SK-N-SH (cell line): ENCODE measurements around the gene RNF215. TPM values are rescaled to one million over a fixed set of nuclear protein-coding genes. Genes with fewer than 3 reads are reported as not detected.

Experiments used
- CTCF ChIA-PET: fragments of 300-600, 350-600 bp; formaldehyde crosslinking; extraction: SDS; loops from one replicate; lab custom pipeline; 2021; lab: Yijun Ruan, JAX
- POLR2A ChIA-PET: fragments of 350-600 bp; sonication (Branson Sonifier 250); formaldehyde crosslinking; extraction: SDS; loops from one replicate; lab custom pipeline; 2020; ENCODE audit warnings: antibody characterized with exemption, inconsistent platforms; lab: Yijun Ruan, JAX
- DNase-seq: peaks from one replicate; pipeline ENCODE4 v3.0.0; 2012
- H2AFZ ChIP-seq: fragments of 200-600 bp; sonication (generic); 2 replicates; pipeline ENCODE4 v1.8.1; 2016; ENCODE audit warnings: antibody characterized with exemption, mild to moderate bottlenecking, low read depth
- H3F3A ChIP-seq: fragments of 200-600 bp; sonication (generic); replicated peaks from 2 replicates; pipeline ENCODE3; 2016; ENCODE audit warnings: antibody characterized with exemption, mild to moderate bottlenecking; ENCODE audit not compliant: insufficient read depth
- H3K27ac ChIP-seq, 2 experiments: fragments of 200-500 bp in 1 of 2; fragments of 200-600 bp in 1 of 2; sonication (Bioruptor generic) in 1 of 2; sonication (generic), shearing (Covaris generic) in 1 of 2; 2 replicates each; pipeline versions ENCODE4 v1.5.1 to v1.6.1; 2014 to 2016; ENCODE audit warnings: low read depth in 2 of 2, inconsistent platforms in 1 of 2, low read length in 1 of 2, mild to moderate bottlenecking in 1 of 2, mixed read lengths in 1 of 2
- H3K27me3 ChIP-seq: fragments of 200-600 bp; sonication (generic), shearing (Covaris generic); 2 replicates; pipeline ENCODE4 v1.6.1; 2016; ENCODE audit warnings: mixed run types; ENCODE audit not compliant: insufficient read depth
- H3K36me3 ChIP-seq, 2 experiments: fragments of 200-500 bp in 1 of 2; fragments of 200-600 bp in 1 of 2; sonication (Bioruptor generic) in 1 of 2; sonication (generic) in 1 of 2; replicated peaks in 1 of 2; 2 replicates each; pipeline versions ENCODE3 to v1.5.1; 2014 to 2016; ENCODE audit warnings: low read length in 1 of 2, mild to moderate bottlenecking in 1 of 2; ENCODE audit not compliant: insufficient read depth in 2 of 2, control insufficient read depth in 1 of 2
- H3K4me1 ChIP-seq, 2 experiments: fragments of 200-500 bp in 1 of 2; fragments of 200-600 bp in 1 of 2; sonication (Bioruptor generic) in 1 of 2; sonication (generic), shearing (Covaris generic) in 1 of 2; 2 replicates each; pipeline versions ENCODE4 v1.5.1 to v1.6.1; 2014 to 2016; ENCODE audit warnings: low read depth in 1 of 2, low read length in 1 of 2, mixed run types in 1 of 2; ENCODE audit not compliant: insufficient read depth in 2 of 2, control insufficient read depth in 1 of 2
- H3K4me2 ChIP-seq: fragments of 200-600 bp; sonication (generic), shearing (Covaris generic); 2 replicates; pipeline ENCODE4 v1.6.1; 2017; ENCODE audit warnings: mixed run types
- H3K4me3 ChIP-seq, 2 experiments: fragments of 200-500 bp in 1 of 2; fragments of 200-600 bp in 1 of 2; sonication (Bioruptor generic) in 1 of 2; sonication (generic), shearing (Covaris generic) in 1 of 2; 2 replicates each; pipeline versions ENCODE4 v1.5.1 to v1.8.1; 2014 to 2016; ENCODE audit warnings: low read depth in 2 of 2, inconsistent platforms in 1 of 2, low read length in 1 of 2, mild to moderate bottlenecking in 1 of 2, mixed read lengths in 1 of 2, moderate library complexity in 1 of 2
- H3K79me2 ChIP-seq: fragments of 200-600 bp; sonication (generic); 2 replicates; pipeline ENCODE4 v1.8.1; 2017; ENCODE audit warnings: mild to moderate bottlenecking; ENCODE audit not compliant: insufficient read depth
- H3K9ac ChIP-seq: fragments of 200-600 bp; sonication (generic); 2 replicates; pipeline ENCODE4 v1.6.1; 2017; ENCODE audit warnings: mixed run types
- H3K9me2 ChIP-seq: fragments of 200-600 bp; sonication (generic); 2 replicates; pipeline ENCODE4 v1.6.1; 2017; ENCODE audit warnings: mixed run types
- H3K9me3 ChIP-seq: fragments of 200-600 bp; sonication (generic); 2 replicates; pipeline ENCODE4 v1.6.1; 2017; ENCODE audit warnings: mixed run types, mild to moderate bottlenecking, moderate library complexity
- H4K20me1 ChIP-seq: fragments of 200-600 bp; sonication (generic); 2 replicates; pipeline ENCODE4 v1.6.1; 2017; ENCODE audit warnings: mild to moderate bottlenecking, mixed run types; ENCODE audit not compliant: insufficient read depth
- CHD2 ChIP-seq: fragments of 150-350 bp; IDR thresholded peaks from 2 replicates; pipeline ENCODE4 v1.6.1; 2018; ENCODE audit warnings: low read length; ENCODE audit not compliant: partially characterized antibody
- EZH2phosphoT487 ChIP-seq: fragments of 200-600 bp; sonication (generic); IDR thresholded peaks from 2 replicates; pipeline ENCODE4 v1.6.1; 2017; ENCODE audit warnings: low read depth, mixed run types, mild to moderate bottlenecking, antibody characterized with exemption, moderate library complexity, borderline replicate concordance
- FOSL2 ChIP-seq: IDR thresholded peaks from 2 replicates; pipeline ENCODE4 v1.4.0; 2012; ENCODE audit warnings: low read depth, mild to moderate bottlenecking, moderate library complexity, borderline replicate concordance
- FOXM1 ChIP-seq: IDR thresholded peaks from 2 replicates; pipeline ENCODE4 v1.4.0; 2012; ENCODE audit warnings: low read depth, mild to moderate bottlenecking
- MEF2A ChIP-seq: IDR thresholded peaks from 2 replicates; pipeline ENCODE4 v1.4.0; 2012; ENCODE audit warnings: low read depth, borderline replicate concordance
- MXI1 ChIP-seq: IDR thresholded peaks from 2 replicates; pipeline ENCODE4 v1.6.1; 2012; ENCODE audit warnings: mild to moderate bottlenecking, low read depth, low read length, improper control_type of control experiment
- NRF1 ChIP-seq: IDR thresholded peaks from 2 replicates; pipeline ENCODE4 v1.6.1; 2012; ENCODE audit warnings: low read depth, mild to moderate bottlenecking, low read length
- RAD21 ChIP-seq: IDR thresholded peaks from 2 replicates; pipeline ENCODE4 v1.6.1; 2012; ENCODE audit warnings: mild to moderate bottlenecking, low read length
- RCOR1 ChIP-seq: fragments of 150-350 bp; IDR thresholded peaks from 2 replicates; pipeline ENCODE4 v1.6.1; 2017; ENCODE audit warnings: antibody characterized with exemption, low read length
- TAF1 ChIP-seq: IDR thresholded peaks from 2 replicates; pipeline ENCODE4 v1.6.1; 2012; ENCODE audit warnings: low read depth, mild to moderate bottlenecking, low read length, moderate library complexity, borderline replicate concordance
- TCF12 ChIP-seq: IDR thresholded peaks from 2 replicates; pipeline ENCODE4 v1.4.0; 2012
- TEAD4 ChIP-seq: IDR thresholded peaks from 2 replicates; pipeline ENCODE4 v1.4.0; 2012; ENCODE audit warnings: mild to moderate bottlenecking, borderline replicate concordance; ENCODE audit not compliant: insufficient read depth
- YY1 ChIP-seq: IDR thresholded peaks from 2 replicates; pipeline ENCODE4 v1.4.0; 2012; ENCODE audit warnings: low read depth, mild to moderate bottlenecking
- WGBS: methylation state at CpG from one replicate; pipeline ENCODE4 v1.1.6; 2017; ENCODE audit warnings: low lambda C conversion rate; 5-methylcytosine and 5-hydroxymethylcytosine counted together
- polyA plus RNA-seq, 3 experiments: library from polyadenylated mRNA; depleted of rRNA; stranded (reverse); fragments of >200 nt; gene quantifications; 2 replicates each; pipeline ENCODE4 v1.2.3, GENCODE V29; 2012
- TF ChIP-seq, protein P1 (sequence below): fragments of 200-600 bp; sonication (generic); IDR thresholded peaks from 2 replicates; pipeline ENCODE4 v1.6.1; 2017; ENCODE audit warnings: antibody characterized with exemption, mild to moderate bottlenecking, moderate library complexity
- TF ChIP-seq, protein P2 (sequence below): fragments of 150-350 bp; IDR thresholded peaks from 2 replicates; pipeline ENCODE4 v1.6.1; 2017; ENCODE audit warnings: antibody characterized with exemption, low read length, low read depth, borderline replicate concordance
- TF ChIP-seq, protein P3 (sequence below): IDR thresholded peaks from 2 replicates; pipeline ENCODE4 v1.6.1; 2012; ENCODE audit warnings: mild to moderate bottlenecking, low read depth, low read length, moderate library complexity
- TF ChIP-seq, protein P4 (sequence below): IDR thresholded peaks from 2 replicates; pipeline ENCODE4; 2012
- TF ChIP-seq, protein P5 (sequence below): IDR thresholded peaks from 2 replicates; pipeline ENCODE4 v1.4.0; 2012; ENCODE audit warnings: low read depth, borderline replicate concordance
- TF ChIP-seq, protein P6 (sequence below): fragments of 150-350 bp; IDR thresholded peaks from 2 replicates; pipeline ENCODE4 v1.6.1; 2016; ENCODE audit warnings: mild to moderate bottlenecking, low read depth, low read length

The RNF215 gene
- polyA plus RNA-seq, 1 of the 3 experiments (the other 2 are of a cell fraction): 28.6 TPM

DNA sequence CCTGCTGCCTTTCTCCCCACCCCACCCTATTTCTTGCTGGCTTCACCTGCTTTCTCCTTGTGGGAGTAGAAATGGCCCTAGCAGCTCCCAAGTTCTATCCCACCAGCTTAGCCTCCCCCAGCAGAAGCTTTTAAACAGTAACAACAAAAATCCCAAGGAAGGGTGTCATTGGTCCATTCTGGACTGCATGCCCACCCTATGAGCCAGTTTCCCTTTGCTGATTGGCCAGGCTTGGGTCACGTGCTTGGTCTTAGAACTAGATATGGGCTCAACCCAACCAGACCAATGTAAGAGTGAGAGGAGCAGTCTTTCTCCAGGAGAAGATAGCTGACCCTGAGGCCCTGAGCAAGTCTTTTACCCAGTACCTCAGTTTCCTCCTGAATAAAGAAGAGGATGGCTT lies 40.7 kb upstream of the RNF215 start:
- WGBS: 83% methylated on average over 1 of the region's 1 CpG

More for the DNA sequence above, 40.7 kb upstream of the RNF215 start:
- no peak overlapping the region for H3K4me2 ChIP-seq
- H3K27me3 ChIP-seq: no peaks in the 10 kb centered on the region
- no peak for DNase-seq
- TF ChIP-seq, protein P1, sequence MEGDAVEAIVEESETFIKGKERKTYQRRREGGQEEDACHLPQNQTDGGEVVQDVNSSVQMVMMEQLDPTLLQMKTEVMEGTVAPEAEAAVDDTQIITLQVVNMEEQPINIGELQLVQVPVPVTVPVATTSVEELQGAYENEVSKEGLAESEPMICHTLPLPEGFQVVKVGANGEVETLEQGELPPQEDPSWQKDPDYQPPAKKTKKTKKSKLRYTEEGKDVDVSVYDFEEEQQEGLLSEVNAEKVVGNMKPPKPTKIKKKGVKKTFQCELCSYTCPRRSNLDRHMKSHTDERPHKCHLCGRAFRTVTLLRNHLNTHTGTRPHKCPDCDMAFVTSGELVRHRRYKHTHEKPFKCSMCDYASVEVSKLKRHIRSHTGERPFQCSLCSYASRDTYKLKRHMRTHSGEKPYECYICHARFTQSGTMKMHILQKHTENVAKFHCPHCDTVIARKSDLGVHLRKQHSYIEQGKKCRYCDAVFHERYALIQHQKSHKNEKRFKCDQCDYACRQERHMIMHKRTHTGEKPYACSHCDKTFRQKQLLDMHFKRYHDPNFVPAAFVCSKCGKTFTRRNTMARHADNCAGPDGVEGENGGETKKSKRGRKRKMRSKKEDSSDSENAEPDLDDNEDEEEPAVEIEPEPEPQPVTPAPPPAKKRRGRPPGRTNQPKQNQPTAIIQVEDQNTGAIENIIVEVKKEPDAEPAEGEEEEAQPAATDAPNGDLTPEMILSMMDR: no peak
- TF ChIP-seq MXI1 (no peak), CHD2 (no peak), RAD21 (no peak), TCF12 (no peak), FOSL2 (no peak), RCOR1 (no peak), FOXM1 (no peak), TEAD4 (no peak), MEF2A (no peak), NRF1 (no peak), TAF1 (no peak), EZH2phosphoT487 (no peak), YY1 (no peak)
- TF ChIP-seq, protein P2, sequence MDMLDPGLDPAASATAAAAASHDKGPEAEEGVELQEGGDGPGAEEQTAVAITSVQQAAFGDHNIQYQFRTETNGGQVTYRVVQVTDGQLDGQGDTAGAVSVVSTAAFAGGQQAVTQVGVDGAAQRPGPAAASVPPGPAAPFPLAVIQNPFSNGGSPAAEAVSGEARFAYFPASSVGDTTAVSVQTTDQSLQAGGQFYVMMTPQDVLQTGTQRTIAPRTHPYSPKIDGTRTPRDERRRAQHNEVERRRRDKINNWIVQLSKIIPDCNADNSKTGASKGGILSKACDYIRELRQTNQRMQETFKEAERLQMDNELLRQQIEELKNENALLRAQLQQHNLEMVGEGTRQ: no peak
- TF ChIP-seq, protein P3, sequence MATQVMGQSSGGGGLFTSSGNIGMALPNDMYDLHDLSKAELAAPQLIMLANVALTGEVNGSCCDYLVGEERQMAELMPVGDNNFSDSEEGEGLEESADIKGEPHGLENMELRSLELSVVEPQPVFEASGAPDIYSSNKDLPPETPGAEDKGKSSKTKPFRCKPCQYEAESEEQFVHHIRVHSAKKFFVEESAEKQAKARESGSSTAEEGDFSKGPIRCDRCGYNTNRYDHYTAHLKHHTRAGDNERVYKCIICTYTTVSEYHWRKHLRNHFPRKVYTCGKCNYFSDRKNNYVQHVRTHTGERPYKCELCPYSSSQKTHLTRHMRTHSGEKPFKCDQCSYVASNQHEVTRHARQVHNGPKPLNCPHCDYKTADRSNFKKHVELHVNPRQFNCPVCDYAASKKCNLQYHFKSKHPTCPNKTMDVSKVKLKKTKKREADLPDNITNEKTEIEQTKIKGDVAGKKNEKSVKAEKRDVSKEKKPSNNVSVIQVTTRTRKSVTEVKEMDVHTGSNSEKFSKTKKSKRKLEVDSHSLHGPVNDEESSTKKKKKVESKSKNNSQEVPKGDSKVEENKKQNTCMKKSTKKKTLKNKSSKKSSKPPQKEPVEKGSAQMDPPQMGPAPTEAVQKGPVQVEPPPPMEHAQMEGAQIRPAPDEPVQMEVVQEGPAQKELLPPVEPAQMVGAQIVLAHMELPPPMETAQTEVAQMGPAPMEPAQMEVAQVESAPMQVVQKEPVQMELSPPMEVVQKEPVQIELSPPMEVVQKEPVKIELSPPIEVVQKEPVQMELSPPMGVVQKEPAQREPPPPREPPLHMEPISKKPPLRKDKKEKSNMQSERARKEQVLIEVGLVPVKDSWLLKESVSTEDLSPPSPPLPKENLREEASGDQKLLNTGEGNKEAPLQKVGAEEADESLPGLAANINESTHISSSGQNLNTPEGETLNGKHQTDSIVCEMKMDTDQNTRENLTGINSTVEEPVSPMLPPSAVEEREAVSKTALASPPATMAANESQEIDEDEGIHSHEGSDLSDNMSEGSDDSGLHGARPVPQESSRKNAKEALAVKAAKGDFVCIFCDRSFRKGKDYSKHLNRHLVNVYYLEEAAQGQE: no peak
- TF ChIP-seq, protein P4, sequence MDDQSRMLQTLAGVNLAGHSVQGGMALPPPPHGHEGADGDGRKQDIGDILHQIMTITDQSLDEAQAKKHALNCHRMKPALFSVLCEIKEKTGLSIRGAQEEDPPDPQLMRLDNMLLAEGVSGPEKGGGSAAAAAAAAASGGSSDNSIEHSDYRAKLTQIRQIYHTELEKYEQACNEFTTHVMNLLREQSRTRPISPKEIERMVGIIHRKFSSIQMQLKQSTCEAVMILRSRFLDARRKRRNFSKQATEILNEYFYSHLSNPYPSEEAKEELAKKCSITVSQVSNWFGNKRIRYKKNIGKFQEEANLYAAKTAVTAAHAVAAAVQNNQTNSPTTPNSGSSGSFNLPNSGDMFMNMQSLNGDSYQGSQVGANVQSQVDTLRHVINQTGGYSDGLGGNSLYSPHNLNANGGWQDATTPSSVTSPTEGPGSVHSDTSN: no peak
- TF ChIP-seq, protein P5, sequence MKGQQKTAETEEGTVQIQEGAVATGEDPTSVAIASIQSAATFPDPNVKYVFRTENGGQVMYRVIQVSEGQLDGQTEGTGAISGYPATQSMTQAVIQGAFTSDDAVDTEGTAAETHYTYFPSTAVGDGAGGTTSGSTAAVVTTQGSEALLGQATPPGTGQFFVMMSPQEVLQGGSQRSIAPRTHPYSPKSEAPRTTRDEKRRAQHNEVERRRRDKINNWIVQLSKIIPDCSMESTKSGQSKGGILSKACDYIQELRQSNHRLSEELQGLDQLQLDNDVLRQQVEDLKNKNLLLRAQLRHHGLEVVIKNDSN: no peak
- TF ChIP-seq, protein P6, sequence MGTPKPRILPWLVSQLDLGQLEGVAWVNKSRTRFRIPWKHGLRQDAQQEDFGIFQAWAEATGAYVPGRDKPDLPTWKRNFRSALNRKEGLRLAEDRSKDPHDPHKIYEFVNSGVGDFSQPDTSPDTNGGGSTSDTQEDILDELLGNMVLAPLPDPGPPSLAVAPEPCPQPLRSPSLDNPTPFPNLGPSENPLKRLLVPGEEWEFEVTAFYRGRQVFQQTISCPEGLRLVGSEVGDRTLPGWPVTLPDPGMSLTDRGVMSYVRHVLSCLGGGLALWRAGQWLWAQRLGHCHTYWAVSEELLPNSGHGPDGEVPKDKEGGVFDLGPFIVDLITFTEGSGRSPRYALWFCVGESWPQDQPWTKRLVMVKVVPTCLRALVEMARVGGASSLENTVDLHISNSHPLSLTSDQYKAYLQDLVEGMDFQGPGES: no peak
- POLR2A ChIA-PET: no interaction called here
- peaks cover 12 to 22% of the 10 kb centered on the region in 2 experiments; a peak in 2 of 4 replicates for H3K4me1 ChIP-seq
- no peak overlapping the region for H3K4me3 ChIP-seq
- no peaks in the 10 kb centered on the region for H3K9me3 ChIP-seq
- no peak overlapping the region for H3K27ac ChIP-seq
- no peaks in the 10 kb centered on the region for H3K79me2 ChIP-seq
- no peak overlapping the region for H2AFZ ChIP-seq
- CTCF ChIA-PET: interaction anchor here (0.7 to 1.5 kb wide), 4 partner anchors 17 to 320 kb away, joined by 3 to 4 read pairs (median 4); no protein-coding TSS in a partner anchor
- peaks cover 16% of the 10 kb centered on the region for H3F3A ChIP-seq
- H4K20me1 ChIP-seq: no peaks in the 10 kb centered on the region
- no peaks in the 10 kb centered on the region for H3K9me2 ChIP-seq
- no peak overlapping the region for H3K9ac ChIP-seq
- no peaks in the 10 kb centered on the region for H3K36me3 ChIP-seq
